Colonic mucosa (tissue), 4 donors: ENCODE results near the gene KLF3. TPM values are rescaled to one million over a fixed set of nuclear protein-coding genes. Genes with fewer than 3 reads are reported as not detected.
"Not testable (repeated sequence)": the region's sequence is repeated elsewhere in the genome, so short reads cannot be mapped to it uniquely, and the experiment has no call there.

Experiments used
- DNase-seq: peaks from one replicate; pipeline ENCODE4 v3.0.0-alpha.2; 2020
- H3K27ac ChIP-seq: fragments of 200-600 bp; one replicate; pipeline ENCODE4 v1.8.0; 2021
- H3K27me3 ChIP-seq: fragments of 200-600 bp; one replicate; pipeline ENCODE4 v1.8.0; 2021
- H3K36me3 ChIP-seq: fragments of 200-600 bp; one replicate; pipeline ENCODE4 v1.8.0; 2021
- H3K4me1 ChIP-seq: fragments of 200-600 bp; one replicate; pipeline ENCODE4 v1.8.0; 2021; ENCODE audit warnings: mild to moderate bottlenecking
- H3K4me3 ChIP-seq: fragments of 200-600 bp; one replicate; pipeline ENCODE4 v1.8.0; 2021
- H3K9ac ChIP-seq, 2 donors: one replicate each; pipeline ENCODE4 v1.7.0; 2013; ENCODE audit warnings: control low read depth in 2 of 2, low read depth in 2 of 2, low read length in 2 of 2
- H3K9me3 ChIP-seq: fragments of 200-600 bp; one replicate; pipeline ENCODE4 v1.8.0; 2021
- intact Hi-C: fragments of 100-400 bp; cut with DNase I; formaldehyde crosslinking; loops from one replicate; pipeline ENCODE4 v1.14.1; 2022
- total RNA-seq, 2 donors: library from RNA; stranded (reverse); fragmentation: NEBNext Ultra II Directional in 1 of 2; extraction: Animal tissue kit (Norgen Biotek cat#: 25700) in 1 of 2; gene quantifications; one replicate each; pipeline ENCODE4 v1.2.1, GENCODE V29; 2021
- TF ChIP-seq, protein P1 (sequence below): fragments of 200-600 bp; IDR thresholded peaks from one replicate; pipeline ENCODE4 v1.8.0; 2022; ENCODE audit warnings: antibody characterized with exemption, mild to moderate bottlenecking
- donor health status: healthy.
- donor health status: DM: no; HTN: no; CAD: no.
- donor health status: DM: no; HTN: no; CAD: no.

Gene KLF3
- total RNA-seq, 2 donors from 2014 or later = 87.1 to 116 TPM

DNA sequence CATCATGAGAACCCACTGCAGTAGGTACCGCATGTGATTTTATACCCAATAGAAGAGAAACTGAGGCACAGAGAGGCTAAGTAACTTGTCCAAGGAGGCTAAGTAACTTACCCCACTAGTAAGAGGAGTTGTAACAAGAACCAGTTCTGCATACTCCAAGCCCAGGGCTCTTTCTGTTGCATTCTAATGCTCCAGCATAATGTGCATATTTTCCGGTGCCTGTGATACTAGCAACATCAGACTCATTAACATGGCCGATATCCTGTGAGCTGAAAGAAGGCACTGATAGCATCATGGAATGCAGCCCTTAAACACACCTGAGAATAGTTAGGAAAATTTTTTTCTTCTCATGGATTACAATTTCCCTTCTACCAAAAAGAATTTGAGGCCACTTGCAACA lies 39.7 kb upstream of the KLF3 start:
- Histone ChIP-seq H3K27ac (no peak overlapping the region), H3K27me3 (no peaks in the 10 kb centered on the region), H3K9ac (no peak overlapping the region), H3K4me3 (no peak overlapping the region), H3K4me1 (no peaks in the 10 kb centered on the region), H3K9me3 (no peaks in the 10 kb centered on the region), H3K36me3 (no peaks in the 10 kb centered on the region)
- intact Hi-C loops = no loop called here
- DNase-seq = no peak
- TF ChIP-seq, protein P1, sequence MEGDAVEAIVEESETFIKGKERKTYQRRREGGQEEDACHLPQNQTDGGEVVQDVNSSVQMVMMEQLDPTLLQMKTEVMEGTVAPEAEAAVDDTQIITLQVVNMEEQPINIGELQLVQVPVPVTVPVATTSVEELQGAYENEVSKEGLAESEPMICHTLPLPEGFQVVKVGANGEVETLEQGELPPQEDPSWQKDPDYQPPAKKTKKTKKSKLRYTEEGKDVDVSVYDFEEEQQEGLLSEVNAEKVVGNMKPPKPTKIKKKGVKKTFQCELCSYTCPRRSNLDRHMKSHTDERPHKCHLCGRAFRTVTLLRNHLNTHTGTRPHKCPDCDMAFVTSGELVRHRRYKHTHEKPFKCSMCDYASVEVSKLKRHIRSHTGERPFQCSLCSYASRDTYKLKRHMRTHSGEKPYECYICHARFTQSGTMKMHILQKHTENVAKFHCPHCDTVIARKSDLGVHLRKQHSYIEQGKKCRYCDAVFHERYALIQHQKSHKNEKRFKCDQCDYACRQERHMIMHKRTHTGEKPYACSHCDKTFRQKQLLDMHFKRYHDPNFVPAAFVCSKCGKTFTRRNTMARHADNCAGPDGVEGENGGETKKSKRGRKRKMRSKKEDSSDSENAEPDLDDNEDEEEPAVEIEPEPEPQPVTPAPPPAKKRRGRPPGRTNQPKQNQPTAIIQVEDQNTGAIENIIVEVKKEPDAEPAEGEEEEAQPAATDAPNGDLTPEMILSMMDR = no peak

DNA sequence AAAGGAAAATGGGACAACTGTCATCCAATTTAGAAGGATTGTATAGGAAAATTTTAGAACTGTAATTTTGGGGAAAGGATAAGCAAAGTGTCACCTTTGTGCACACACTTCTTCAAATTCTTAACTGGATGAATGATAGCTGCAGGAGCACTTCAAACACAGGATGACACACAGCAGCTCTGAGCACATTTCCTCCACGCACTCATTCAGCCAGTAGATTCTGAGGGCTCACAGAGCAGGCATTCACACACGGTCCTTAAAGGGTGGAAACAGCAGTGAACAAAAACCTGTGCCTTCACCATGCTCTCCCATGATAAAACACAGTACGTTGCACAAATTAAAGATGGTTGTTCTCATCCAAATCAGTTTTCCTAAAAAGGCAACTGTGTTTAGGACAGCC lies 38.5 kb upstream of the KLF3 start:
- H3K36me3 ChIP-seq = no peaks in the 10 kb centered on the region
- no peaks in the 10 kb centered on the region for H3K9me3 ChIP-seq
- no peak for DNase-seq
- no peaks in the 10 kb centered on the region for H3K4me1 ChIP-seq
- intact Hi-C loops = no loop called here
- H3K4me3 ChIP-seq = no peak overlapping the region
- no peak overlapping the region for H3K27ac ChIP-seq
- H3K27me3 ChIP-seq = no peaks in the 10 kb centered on the region
- TF ChIP-seq, protein P1 = no peak
- no peak overlapping the region for H3K9ac ChIP-seq

DNA sequence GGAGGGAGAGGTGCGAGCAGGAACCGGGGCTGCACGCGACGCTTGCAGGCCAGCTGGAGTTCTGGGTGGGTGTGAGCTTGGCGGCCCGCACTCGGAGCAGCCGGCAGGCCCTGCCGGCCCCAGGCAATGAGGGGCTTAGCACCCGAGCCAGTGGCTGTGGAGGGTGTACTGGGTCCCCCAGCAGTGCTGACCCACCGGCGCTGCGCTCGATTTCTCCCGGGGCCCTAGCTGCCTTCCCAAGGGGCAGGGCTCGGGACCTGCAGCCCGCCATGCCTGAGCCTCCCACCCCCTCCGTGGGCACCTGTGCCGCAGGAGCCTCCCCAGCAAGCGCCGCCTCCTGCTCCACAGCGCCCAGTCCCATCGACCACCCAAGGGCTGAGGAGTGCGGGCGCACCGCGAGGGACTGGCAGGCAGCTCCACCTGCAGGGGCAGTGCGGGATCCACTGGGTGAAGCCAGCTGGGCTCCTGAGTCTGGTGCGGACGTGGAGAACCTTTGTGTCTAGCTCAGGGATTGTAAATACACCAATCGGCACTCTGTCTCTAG lies 37.0 kb upstream of the KLF3 start:
- H3K36me3 ChIP-seq, H3K4me1 ChIP-seq, H3K4me3 ChIP-seq, H3K27ac ChIP-seq, intact Hi-C loops, H3K9me3 ChIP-seq, H3K9ac ChIP-seq, H3K27me3 ChIP-seq, DNase-seq: not testable (repeated sequence)

DNA sequence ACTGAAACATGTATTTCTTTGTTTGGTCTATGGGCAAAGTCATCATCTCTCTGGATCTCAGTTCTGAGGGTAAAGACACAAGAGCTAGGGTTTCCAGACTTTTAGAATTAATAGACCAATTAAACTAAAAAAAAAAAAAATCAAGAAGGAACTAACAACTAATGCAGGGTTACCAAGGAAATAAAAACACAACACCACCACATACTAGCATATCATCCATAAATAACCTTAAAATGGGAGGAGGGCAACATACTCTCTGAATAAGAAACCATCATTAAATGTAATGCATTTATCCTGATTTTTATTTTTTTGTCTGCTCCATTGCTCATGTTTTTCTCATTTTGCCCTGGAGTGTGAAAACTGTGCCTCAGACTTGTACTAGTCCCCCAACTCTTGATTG lies 33.5 kb upstream of the KLF3 start:
- DNase-seq = no peak
- H3K9me3 ChIP-seq = no peaks in the 10 kb centered on the region
- no peaks in the 10 kb centered on the region for H3K4me1 ChIP-seq
- H3K27ac ChIP-seq = no peak overlapping the region
- no peak overlapping the region for H3K4me3 ChIP-seq
- H3K9ac ChIP-seq = no peak overlapping the region
- H3K27me3 ChIP-seq = no peaks in the 10 kb centered on the region
- intact Hi-C loops = no loop called here
- TF ChIP-seq, protein P1 = no peak
- no peaks in the 10 kb centered on the region for H3K36me3 ChIP-seq

DNA sequence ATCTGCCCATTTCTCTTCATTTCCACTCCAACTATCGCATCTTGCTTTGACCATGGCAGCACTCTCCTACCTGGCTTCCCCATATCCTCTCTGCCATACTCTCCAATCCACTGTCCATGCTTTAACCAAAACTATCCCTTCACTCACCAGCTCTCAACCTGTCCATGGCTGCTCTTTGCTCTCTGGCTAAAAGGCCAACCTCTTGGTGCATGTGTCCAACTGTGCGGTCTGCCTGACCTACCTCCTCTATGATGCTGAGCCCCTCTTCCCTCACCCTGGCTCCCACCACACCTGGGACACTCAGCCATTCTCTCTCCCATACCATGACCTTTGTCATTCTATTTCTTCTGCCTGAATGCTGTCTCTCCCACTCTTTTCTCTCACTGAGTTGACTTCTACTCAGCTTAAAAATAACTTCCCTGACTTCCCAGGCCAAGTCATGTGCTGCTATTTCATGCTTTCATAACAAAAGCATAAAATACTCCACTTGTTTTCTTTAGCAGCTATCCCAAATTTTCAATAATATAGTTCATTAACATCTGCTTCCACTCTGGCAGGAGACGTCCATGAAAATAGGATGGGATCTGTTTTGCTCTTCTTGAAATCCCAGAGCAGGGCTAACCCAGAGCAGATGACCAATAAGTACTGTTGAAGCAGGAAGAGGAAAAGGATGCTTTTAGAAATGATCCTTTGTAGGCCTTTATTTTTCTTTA lies 29.8 kb upstream of the KLF3 start:
- Histone ChIP-seq H3K4me3 (no peak overlapping the region), H3K27me3 (no peaks in the 10 kb centered on the region), H3K36me3 (no peaks in the 10 kb centered on the region), H3K9me3 (no peaks in the 10 kb centered on the region), H3K4me1 (no peaks in the 10 kb centered on the region), H3K27ac (no peak overlapping the region), H3K9ac (no peak overlapping the region)
- TF ChIP-seq, protein P1 = no peak
- no peak for DNase-seq
- intact Hi-C loops = no loop called here

DNA sequence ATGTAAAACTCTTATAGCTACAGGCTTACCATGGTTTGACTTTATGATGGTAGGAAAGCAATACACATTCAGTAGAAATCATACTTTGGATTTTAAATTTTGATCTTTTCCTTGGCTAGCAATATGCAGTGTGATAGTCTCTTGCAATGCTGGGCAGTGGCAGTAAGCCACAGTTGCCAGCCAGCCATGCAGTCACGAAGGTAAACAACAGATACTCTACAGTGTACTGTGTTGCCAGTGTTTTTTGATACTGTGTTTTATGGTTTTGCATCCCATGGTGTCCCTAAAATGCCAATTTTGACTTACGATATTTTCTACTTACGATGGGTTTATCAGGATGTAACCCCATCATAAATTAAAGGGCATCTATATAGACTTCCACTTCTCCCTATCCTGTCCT lies 24.8 kb upstream of the KLF3 start:
- TF ChIP-seq, protein P1 = no peak
- Histone ChIP-seq H3K9me3 (no peaks in the 10 kb centered on the region), H3K36me3 (no peaks in the 10 kb centered on the region), H3K27me3 (no peaks in the 10 kb centered on the region), H3K9ac (no peak overlapping the region), H3K27ac (no peak overlapping the region), H3K4me1 (no peaks in the 10 kb centered on the region), H3K4me3 (no peak overlapping the region)
- intact Hi-C loops = no loop called here
- no peak for DNase-seq
